K562 (cell line): ENCODE data around the gene KRTAP10-4. TPM values are rescaled to one million over a fixed set of nuclear protein-coding genes. Genes with fewer than 3 reads are reported as not detected.

Source experiments
- MXI1 ChIP-seq: IDR thresholded peaks from 2 replicates; pipeline ENCODE4 v1.6.1; 2011; ENCODE audit warnings: low read depth, mild to moderate bottlenecking, improper control_type of control experiment, low read length
- REST ChIP-seq, 2 experiments: fragments of 450-650 bp; formaldehyde crosslinking in 1 of 2; IDR thresholded peaks; 2 replicates each; pipeline versions ENCODE4 v1.4.0 to v1.6.1; 2014 to 2020; ENCODE audit warnings: mild to moderate bottlenecking in 2 of 2, borderline replicate concordance in 1 of 2, low read depth in 1 of 2
- SOX6 ChIP-seq: fragments of 450-650 bp; IDR thresholded peaks from 2 replicates; pipeline ENCODE4 v1.6.1; 2014; ENCODE audit warnings: mild to moderate bottlenecking
- polyA plus RNA-seq, 8 experiments: library from polyadenylated mRNA; depleted of rRNA in 4 of 8; stranded (reverse) in 5 of 8; unstranded in 3 of 8; fragments of >200 nt; fragmentation: Nextera tagmentation in 2 of 8; fragmentation: Illumina TruSeq in 1 of 8; extraction: Ambion mirVana in 2 of 8; extraction: Trizol in 1 of 8; gene quantifications; 2 replicates each; pipeline versions ENCODE4 v1.2.1 to v1.2.3, GENCODE V29; 2011 to 2014; ENCODE audit warnings: inconsistent platforms in 1 of 8, missing spikeins in 1 of 8
- total RNA-seq, 7 experiments: library from RNA; depleted of rRNA in 6 of 7; stranded (reverse); fragments of >200 nt in 6 of 7; fragmentation: Illumina TruSeq in 2 of 7; extraction: Trizol in 2 of 7; gene quantifications; 2 replicates each; pipeline versions ENCODE4 v1.2.1 to v1.2.3, GENCODE V29; 2011 to 2021; ENCODE audit warnings: low replicate concordance in 1 of 7
- TF ChIP-seq, protein P1 (sequence below): fragments of 450-650 bp; IDR thresholded peaks from 2 replicates; pipeline ENCODE4 v1.7.1; 2018; ENCODE audit warnings: mild to moderate bottlenecking, low read depth; ENCODE audit not compliant: partially characterized antibody

The KRTAP10-4 gene
- total and polyA plus RNA-seq, 9 of the 15 experiments (the other 6 are each of a cell fraction or from before 2014, with no cell fraction given): not detected

GRCh38 chr21:44585892-44586291 is 12.4 kb downstream of the KRTAP10-4 start (continued):
- TF ChIP-seq, protein P1, sequence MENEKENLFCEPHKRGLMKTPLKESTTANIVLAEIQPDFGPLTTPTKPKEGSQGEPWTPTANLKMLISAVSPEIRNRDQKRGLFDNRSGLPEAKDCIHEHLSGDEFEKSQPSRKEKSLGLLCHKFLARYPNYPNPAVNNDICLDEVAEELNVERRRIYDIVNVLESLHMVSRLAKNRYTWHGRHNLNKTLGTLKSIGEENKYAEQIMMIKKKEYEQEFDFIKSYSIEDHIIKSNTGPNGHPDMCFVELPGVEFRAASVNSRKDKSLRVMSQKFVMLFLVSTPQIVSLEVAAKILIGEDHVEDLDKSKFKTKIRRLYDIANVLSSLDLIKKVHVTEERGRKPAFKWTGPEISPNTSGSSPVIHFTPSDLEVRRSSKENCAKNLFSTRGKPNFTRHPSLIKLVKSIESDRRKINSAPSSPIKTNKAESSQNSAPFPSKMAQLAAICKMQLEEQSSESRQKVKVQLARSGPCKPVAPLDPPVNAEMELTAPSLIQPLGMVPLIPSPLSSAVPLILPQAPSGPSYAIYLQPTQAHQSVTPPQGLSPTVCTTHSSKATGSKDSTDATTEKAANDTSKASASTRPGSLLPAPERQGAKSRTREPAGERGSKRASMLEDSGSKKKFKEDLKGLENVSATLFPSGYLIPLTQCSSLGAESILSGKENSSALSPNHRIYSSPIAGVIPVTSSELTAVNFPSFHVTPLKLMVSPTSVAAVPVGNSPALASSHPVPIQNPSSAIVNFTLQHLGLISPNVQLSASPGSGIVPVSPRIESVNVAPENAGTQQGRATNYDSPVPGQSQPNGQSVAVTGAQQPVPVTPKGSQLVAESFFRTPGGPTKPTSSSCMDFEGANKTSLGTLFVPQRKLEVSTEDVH: no peak
- no peak for TF ChIP-seq REST (IDR thresholded peaks at IDR 0.05; ENCODE audit: borderline replicate concordance)
- TF ChIP-seq REST (CRISPR knock-in tag; IDR thresholded peaks at IDR 0.05; ENCODE audit: low read depth): no peak
- TF ChIP-seq MXI1: no peak
- no peak for TF ChIP-seq SOX6
